HEK293T (cell line): Measurements from ENCODE around the gene HLCS.

Source experiments
- ARNT ChIP-seq: fragments of 450-650 bp; IDR thresholded peaks from 2 replicates; pipeline ENCODE4 v1.6.1; 2017; ENCODE audit warnings: mild to moderate bottlenecking
- BHLHE40 ChIP-seq: fragments of 450-650 bp; IDR thresholded peaks from 2 replicates; pipeline ENCODE4 v1.6.1; 2016; ENCODE audit warnings: mild to moderate bottlenecking, moderate library complexity, borderline replicate concordance
- FOXK2 ChIP-seq: fragments of 450-650 bp; IDR thresholded peaks from 2 replicates; pipeline ENCODE4 v1.6.1; 2016; ENCODE audit warnings: mild to moderate bottlenecking
- FOXM1 ChIP-seq: fragments of 450-650 bp; IDR thresholded peaks from 2 replicates; pipeline ENCODE4 v1.6.1; 2017; ENCODE audit warnings: mild to moderate bottlenecking, borderline replicate concordance
- HDGF ChIP-seq: fragments of 450-650 bp; IDR thresholded peaks from 2 replicates; pipeline ENCODE4 v1.6.1; 2017; ENCODE audit warnings: antibody characterized with exemption, borderline replicate concordance
- SP1 ChIP-seq: fragments of 450-650 bp; IDR thresholded peaks from 2 replicates; pipeline ENCODE4 v1.6.1; 2017
- SUZ12 ChIP-seq: fragments of 450-650 bp; IDR thresholded peaks from 2 replicates; pipeline ENCODE4 v1.6.1; 2016; ENCODE audit warnings: mild to moderate bottlenecking
- TARDBP ChIP-seq: fragments of 450-650 bp; IDR thresholded peaks from 2 replicates; pipeline ENCODE4 v1.6.1; 2016

DNA sequence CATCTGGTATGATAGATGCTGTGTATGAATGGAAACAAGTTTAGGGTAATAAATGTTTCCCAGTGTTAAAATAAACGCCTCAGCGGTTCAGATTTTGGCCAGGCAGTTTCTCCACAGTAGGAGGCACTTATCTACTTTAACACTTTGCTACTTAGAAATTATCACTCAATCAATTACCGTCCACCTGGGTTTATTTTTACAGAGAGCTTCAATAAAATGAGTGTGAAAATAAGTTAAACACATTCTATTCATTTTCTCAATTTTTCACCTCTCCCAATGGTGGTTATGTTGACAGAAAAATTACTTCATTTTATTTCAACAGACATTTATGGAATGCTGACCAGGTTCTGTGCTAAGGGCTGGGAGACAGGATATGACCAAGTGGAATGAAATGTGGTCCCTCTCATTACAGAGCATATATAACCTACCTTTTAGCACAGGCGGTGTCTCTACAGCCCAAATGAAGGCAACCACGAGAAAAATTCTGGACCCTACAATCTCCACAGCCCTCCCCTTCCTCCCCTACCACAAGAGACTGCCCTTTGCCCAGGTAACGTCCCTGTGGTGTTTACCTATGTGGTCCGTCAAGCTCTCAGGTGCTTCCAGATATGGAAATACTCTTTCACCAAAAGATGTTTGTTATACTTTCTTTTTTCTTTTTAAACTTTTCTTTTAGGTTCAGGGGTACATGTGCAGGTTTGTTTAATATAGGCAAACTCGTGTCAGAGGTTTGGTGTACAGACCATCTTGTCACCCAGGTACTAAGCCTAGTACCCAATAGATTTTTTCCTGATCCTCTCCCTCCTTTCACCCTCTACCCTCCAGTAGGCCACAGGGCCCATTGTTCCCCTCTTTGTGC is 105.5 kb downstream of the HLCS start:
- TF ChIP-seq HDGF, result no peak
- no peak for TF ChIP-seq SP1
- TF ChIP-seq BHLHE40, result no peak
- no peak for TF ChIP-seq TARDBP
- TF ChIP-seq FOXM1, result no peak
- TF ChIP-seq ARNT, result no peak
- TF ChIP-seq SUZ12, result no peak
- no peak for TF ChIP-seq FOXK2
